GM12864 (cell line): Measurements from ENCODE around the gene PHKA2.

Experiments
- DNase-seq: peaks from one replicate; pipeline ENCODE4 v3.0.0-alpha.2; 2011; ENCODE audit warnings: low read depth
- H3K4me3 ChIP-seq: 2 replicates; pipeline ENCODE4 v1.5.1; 2011; ENCODE audit warnings: mild to moderate bottlenecking, low read depth, low read length, control low read depth
- TF ChIP-seq, protein P1 (sequence below): IDR thresholded peaks from 2 replicates; pipeline ENCODE4 v1.5.1; 2011; ENCODE audit warnings: low read depth, mild to moderate bottlenecking, moderate library complexity, low read length, control low read depth, inconsistent platforms; ENCODE audit errors: missing control alignments

Gene PHKA2

DNA sequence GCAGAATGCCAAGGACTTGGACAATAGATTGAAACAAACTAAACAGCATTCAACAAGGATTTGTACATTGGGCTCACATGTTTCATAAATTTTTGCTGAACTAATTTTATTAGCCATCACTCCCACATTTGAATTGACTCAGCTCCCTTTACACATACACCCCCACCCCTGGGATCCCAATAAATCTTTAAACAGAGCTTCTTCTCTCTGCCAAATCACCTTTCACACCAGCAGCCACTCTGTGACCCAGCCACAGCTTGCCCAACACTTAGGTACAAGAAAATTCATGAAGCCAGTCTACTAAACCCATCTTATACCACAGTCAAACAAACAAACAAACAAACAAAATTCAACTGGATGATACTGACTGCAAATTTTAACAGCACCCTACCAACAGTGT, 21.6 kb downstream of the PHKA2 start:
- DNase-seq = no peak
- H3K4me3 ChIP-seq = no peak overlapping the region
- TF ChIP-seq, protein P1, sequence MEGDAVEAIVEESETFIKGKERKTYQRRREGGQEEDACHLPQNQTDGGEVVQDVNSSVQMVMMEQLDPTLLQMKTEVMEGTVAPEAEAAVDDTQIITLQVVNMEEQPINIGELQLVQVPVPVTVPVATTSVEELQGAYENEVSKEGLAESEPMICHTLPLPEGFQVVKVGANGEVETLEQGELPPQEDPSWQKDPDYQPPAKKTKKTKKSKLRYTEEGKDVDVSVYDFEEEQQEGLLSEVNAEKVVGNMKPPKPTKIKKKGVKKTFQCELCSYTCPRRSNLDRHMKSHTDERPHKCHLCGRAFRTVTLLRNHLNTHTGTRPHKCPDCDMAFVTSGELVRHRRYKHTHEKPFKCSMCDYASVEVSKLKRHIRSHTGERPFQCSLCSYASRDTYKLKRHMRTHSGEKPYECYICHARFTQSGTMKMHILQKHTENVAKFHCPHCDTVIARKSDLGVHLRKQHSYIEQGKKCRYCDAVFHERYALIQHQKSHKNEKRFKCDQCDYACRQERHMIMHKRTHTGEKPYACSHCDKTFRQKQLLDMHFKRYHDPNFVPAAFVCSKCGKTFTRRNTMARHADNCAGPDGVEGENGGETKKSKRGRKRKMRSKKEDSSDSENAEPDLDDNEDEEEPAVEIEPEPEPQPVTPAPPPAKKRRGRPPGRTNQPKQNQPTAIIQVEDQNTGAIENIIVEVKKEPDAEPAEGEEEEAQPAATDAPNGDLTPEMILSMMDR = no peak

DNA sequence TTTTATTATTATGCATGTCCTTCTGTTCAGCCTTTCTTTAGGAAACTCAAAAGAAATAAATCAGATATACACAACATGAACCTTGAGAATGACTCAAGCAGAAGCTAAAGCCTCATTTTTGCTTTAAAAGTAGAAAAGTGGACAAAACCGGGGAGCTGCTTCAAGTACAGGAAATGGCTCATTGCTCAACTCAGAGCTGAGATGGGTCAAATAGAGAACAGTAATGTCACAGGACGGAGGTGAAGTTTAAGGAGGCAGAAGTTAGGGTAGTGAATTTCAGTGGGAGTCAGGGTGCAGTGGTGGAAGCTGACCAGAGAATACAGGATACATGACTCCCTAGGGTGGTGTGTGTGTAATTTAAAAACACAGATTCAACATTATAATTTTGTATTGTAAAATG, 22.2 kb downstream of the PHKA2 start:
- H3K4me3 ChIP-seq = no peak overlapping the region
- DNase-seq = no peak

DNA sequence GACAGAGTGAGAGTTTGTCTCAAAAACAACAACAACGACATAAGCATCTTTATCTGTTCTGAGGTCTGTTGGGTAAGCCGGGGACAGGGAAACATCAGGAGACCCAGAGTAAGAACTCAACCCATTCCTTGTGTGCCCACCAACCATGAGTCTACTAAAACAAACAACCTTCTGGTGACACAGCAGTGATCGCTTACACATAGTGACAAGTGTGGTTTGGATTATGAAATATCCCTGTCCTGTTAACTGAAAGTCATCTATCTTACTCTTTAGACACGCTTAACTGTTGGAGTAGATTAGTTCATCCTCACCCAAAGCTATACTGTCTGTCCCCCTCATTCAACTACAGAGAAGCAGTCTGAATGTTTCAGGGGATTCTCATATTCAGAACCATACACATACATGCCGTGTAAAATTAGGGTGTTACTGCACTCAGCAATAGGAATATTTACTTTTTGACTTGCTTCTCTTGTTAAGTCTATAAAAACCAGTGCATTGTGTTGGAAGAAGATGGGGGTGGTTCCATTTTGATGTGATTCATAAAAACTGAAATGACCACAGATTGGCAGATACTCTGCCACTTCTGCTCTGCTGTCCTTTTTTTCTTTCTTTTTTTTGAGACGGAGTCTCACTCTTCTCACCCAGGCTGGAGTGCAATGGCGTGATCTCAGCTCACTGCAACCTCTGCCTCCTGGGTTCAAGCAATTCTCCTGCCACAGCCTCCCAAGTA, 27.4 kb downstream of the PHKA2 start:
- no peak overlapping the region for H3K4me3 ChIP-seq
- no peak for DNase-seq
- TF ChIP-seq, protein P1 = no peak

More for the DNA sequence above, 22.2 kb downstream of the PHKA2 start:
- TF ChIP-seq, protein P1 = no peak

DNA sequence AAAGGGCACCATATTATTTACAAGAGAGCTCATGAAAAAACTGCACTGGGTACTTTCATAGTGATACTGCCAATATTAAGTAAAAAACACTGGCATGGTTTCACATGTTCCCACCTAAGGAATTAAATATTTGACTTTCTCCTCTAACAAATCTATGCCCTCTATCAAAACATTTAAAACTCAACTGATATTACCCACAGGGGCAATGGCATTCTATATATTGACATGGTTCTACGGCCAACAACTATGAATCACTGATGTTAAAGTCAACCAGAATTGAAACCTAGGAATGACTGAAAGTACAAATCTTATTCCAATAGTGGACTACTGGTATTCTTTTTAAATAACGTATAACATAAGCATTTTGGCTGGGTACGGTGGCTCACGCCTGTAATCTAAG, 28.2 kb downstream of the PHKA2 start:
- H3K4me3 ChIP-seq = no peak overlapping the region
- DNase-seq = no peak
- TF ChIP-seq, protein P1 = no peak

DNA sequence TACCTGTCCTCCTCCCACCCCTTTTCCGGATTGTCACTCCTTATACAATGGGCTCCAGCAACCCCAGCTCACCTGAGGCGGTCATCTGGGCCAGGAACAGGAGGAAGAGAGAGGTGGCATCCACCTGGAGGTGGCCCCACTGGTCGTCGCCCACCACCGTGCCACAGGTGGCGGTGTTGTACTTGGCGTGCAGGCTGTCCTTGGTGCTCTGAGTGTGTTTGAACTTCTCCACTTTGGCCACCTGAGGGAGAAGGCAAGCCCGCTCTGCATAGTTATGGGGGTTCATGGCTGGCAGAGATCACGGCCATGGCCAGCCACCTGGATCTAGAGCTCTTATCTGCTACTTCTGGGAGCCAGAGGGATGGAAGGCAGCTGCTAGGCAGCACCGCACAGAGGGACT, 32.9 kb downstream of the PHKA2 start:
- no peak overlapping the region for H3K4me3 ChIP-seq
- TF ChIP-seq, protein P1 = no peak
- DNase-seq = no peak

DNA sequence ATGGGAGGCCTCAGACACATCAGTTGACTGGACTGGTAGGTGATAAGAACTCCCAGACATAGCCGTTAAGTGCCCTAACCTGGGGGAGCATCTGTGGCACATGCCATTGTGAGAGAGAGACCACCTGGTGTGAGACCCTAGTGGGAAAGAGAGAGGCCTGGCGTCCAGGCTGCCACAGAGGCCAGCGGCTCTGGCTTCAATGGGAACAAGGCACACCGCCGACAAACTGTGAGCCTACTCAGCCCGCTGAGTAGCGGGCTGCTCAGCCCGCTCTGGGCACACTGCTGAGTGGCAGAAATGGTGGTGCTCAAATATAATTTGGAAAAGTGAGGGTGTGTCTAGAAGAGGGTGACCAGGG, 34.0 kb downstream of the PHKA2 start:
- TF ChIP-seq, protein P1 = no peak
- no peak overlapping the region for H3K4me3 ChIP-seq
- no peak for DNase-seq

DNA sequence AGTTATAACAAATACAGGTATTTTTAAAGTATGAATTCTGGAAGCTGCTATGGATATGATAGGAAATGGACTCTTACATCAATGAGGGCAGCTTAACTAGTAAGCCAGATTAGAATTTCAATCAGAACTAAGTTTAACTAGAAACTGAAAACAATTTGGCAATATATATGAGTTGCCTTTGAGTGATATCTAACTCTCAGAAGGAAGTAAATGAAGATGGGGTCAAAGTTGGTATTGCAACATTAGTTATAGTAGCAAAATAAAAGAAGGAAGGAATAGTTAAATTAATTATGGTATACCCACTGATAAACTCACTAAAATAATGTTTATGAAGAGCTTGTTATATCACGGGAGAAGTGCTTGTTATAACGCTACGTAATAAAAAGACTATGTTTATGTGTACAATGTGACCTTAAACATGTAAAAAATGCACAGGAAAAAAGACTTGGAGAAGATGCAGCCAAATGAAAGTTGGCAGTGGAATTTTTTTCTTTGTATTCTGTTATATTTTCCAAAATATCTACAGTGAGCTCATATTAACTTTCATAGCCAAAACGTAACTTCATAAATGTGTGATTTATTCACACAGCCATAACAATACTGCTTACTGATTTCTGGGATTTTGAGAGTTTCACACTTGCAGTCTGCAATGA, 34.5 kb downstream of the PHKA2 start:
- TF ChIP-seq, protein P1 = no peak
- H3K4me3 ChIP-seq = no peak overlapping the region
- DNase-seq = no peak
